Measurements from ENCODE around the gene CLDN2. TPM values are rescaled to one million over a fixed set of nuclear protein-coding genes. Genes with fewer than 3 reads are reported as not detected.

Gene CLDN2
- polyA plus RNA-seq, 3 donors, result not detected

DNA sequence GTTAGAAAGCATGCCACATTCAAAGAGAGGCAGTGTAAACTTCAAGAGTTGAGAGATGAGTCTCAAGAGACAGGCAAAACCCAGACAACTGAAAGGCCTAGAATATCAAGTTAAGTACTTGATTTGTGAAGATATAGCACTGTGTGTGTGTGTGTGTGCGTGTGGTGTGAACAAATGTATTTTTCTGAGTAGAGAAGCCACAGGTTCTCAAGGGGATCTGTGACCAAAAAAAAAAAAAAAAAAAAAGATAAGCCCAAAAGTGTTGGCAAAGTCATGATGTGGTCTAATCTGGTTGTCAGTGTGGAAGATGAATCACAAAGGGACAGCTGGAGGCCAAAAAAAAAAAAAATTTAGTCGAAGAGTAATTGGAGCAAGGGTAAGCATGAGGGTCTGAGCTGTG is 20.9 kb upstream of the CLDN2 start:
- no peak overlapping the region for H3K27ac ChIP-seq (ENCODE audit: low read depth in 1 of 2, low read length in 2 of 2)
- H3K36me3 Mint-ChIP-seq, result no peaks in the 10 kb centered on the region
- H3K27ac Mint-ChIP-seq, result no peak overlapping the region
- no peaks in the 10 kb centered on the region for H3K79me2 ChIP-seq (ENCODE audit: insufficient read depth, low read length)
- intact Hi-C loops (cut with micrococcal nuclease), result loop anchor here in 1 of 2 donors (10.0 kb wide), 1 partner anchor 996 kb away; no protein-coding TSS in a partner anchor
- no CpG with 5 or more reads among the region's 2 CpGs for WGBS (ENCODE audit: insufficient coverage)
- no peak overlapping the region for H3K4me2 ChIP-seq (replicated peaks; ENCODE audit: extremely low read depth, low read length, poor library complexity, severe bottlenecking)
- no peaks in the 10 kb centered on the region for H3K9me3 ChIP-seq (replicated peaks in 1 of 2; ENCODE audit: control insufficient read depth in 1 of 2, insufficient read depth in 1 of 2, low read length in 2 of 2)
- TF ChIP-seq, protein P1, sequence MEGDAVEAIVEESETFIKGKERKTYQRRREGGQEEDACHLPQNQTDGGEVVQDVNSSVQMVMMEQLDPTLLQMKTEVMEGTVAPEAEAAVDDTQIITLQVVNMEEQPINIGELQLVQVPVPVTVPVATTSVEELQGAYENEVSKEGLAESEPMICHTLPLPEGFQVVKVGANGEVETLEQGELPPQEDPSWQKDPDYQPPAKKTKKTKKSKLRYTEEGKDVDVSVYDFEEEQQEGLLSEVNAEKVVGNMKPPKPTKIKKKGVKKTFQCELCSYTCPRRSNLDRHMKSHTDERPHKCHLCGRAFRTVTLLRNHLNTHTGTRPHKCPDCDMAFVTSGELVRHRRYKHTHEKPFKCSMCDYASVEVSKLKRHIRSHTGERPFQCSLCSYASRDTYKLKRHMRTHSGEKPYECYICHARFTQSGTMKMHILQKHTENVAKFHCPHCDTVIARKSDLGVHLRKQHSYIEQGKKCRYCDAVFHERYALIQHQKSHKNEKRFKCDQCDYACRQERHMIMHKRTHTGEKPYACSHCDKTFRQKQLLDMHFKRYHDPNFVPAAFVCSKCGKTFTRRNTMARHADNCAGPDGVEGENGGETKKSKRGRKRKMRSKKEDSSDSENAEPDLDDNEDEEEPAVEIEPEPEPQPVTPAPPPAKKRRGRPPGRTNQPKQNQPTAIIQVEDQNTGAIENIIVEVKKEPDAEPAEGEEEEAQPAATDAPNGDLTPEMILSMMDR (IDR thresholded peaks at IDR 0.05), result no peak
- no peak overlapping the region for H3K4me3 Mint-ChIP-seq
- peaks cover 2 to 3% (median 2%) of the 10 kb centered on the region in 3 donors for H3K27me3 Mint-ChIP-seq (ENCODE audit: low read depth in 3 of 3)
- H3K4me1 Mint-ChIP-seq, result no peaks in the 10 kb centered on the region
- H2AFZ ChIP-seq (ENCODE audit: insufficient read depth, low read depth, low read length, poor library complexity, severe bottlenecking), result no peak overlapping the region
- H4K20me1 ChIP-seq (ENCODE audit: insufficient read depth, low read length), result no peaks in the 10 kb centered on the region
- no peak overlapping the region for H3K4me3 ChIP-seq (replicated peaks in 1 of 3; ENCODE audit: low read depth in 2 of 3, low read length in 3 of 3)
- H3K36me3 ChIP-seq (replicated peaks in 1 of 2; ENCODE audit: control insufficient read depth in 1 of 2, insufficient read depth in 2 of 2, low read length in 2 of 2), result no peaks in the 10 kb centered on the region
- no peaks in the 10 kb centered on the region for H3K27me3 ChIP-seq (ENCODE audit: control insufficient read depth in 2 of 2, insufficient read depth in 2 of 2, low read length in 2 of 2)
- DNase-seq, result no peak
- no peak overlapping the region for H3K9ac ChIP-seq (ENCODE audit: insufficient read depth, low read length, poor library complexity, severe bottlenecking)
- H3K4me1 ChIP-seq (ENCODE audit: control insufficient read depth in 1 of 2, insufficient read depth in 2 of 2, low read length in 2 of 2), result no peaks in the 10 kb centered on the region
- peaks cover 0 to 2% (median 0%) of the 10 kb centered on the region in 7 donors for H3K9me3 Mint-ChIP-seq

DNA sequence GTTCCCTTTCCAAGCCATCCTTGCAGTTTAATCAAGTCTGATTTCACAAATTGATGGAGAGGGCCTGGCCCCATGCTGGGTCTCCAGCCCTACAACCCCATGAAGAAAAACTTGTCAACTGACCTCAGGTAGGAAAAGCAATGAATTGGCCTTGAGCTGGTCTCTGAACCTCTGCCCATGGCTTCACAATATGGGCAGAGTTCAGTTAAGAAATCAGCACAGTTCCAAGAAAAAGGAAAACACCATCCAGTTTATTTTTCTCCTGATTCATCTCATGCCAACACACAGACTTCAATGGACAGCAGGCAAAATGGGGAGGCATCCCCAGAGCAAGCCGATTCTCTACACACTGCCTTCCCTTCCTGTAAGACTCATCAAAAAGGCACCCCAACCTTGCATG is 20.4 kb upstream of the CLDN2 start:
- H3K27me3 Mint-ChIP-seq (ENCODE audit: low read depth in 3 of 3), result peaks cover 2 to 3% (median 2%) of the 10 kb centered on the region in 3 donors
- no peak overlapping the region for H3K4me3 ChIP-seq (replicated peaks in 1 of 3; ENCODE audit: low read depth in 2 of 3, low read length in 3 of 3)
- intact Hi-C loops (cut with micrococcal nuclease), result loop anchor here in 1 of 2 donors (10.0 kb wide), 1 partner anchor 995 kb away; no protein-coding TSS in a partner anchor
- no peak overlapping the region for H3K4me3 Mint-ChIP-seq
- H3K27ac ChIP-seq (ENCODE audit: low read depth in 1 of 2, low read length in 2 of 2), result no peak overlapping the region
- H3K27ac Mint-ChIP-seq, result no peak overlapping the region
- no peak for DNase-seq
- 100% methylated on average over 1 of the region's 1 CpG for WGBS (ENCODE audit: insufficient coverage)
- H3K4me2 ChIP-seq (replicated peaks; ENCODE audit: extremely low read depth, low read length, poor library complexity, severe bottlenecking), result no peak overlapping the region
- TF ChIP-seq, protein P1 (IDR thresholded peaks at IDR 0.05), result no peak
- H3K9ac ChIP-seq (ENCODE audit: insufficient read depth, low read length, poor library complexity, severe bottlenecking), result no peak overlapping the region
- H4K20me1 ChIP-seq (ENCODE audit: insufficient read depth, low read length), result no peaks in the 10 kb centered on the region
- peaks cover 0 to 2% (median 0%) of the 10 kb centered on the region in 7 donors for H3K9me3 Mint-ChIP-seq
- H3K9me3 ChIP-seq (replicated peaks in 1 of 2; ENCODE audit: control insufficient read depth in 1 of 2, insufficient read depth in 1 of 2, low read length in 2 of 2), result no peaks in the 10 kb centered on the region
- H3K36me3 ChIP-seq (replicated peaks in 1 of 2; ENCODE audit: control insufficient read depth in 1 of 2, insufficient read depth in 2 of 2, low read length in 2 of 2), result no peaks in the 10 kb centered on the region
- no peaks in the 10 kb centered on the region for H3K27me3 ChIP-seq (ENCODE audit: control insufficient read depth in 2 of 2, insufficient read depth in 2 of 2, low read length in 2 of 2)
- no peaks in the 10 kb centered on the region for H3K4me1 ChIP-seq (ENCODE audit: control insufficient read depth in 1 of 2, insufficient read depth in 2 of 2, low read length in 2 of 2)
- no peak overlapping the region for H2AFZ ChIP-seq (ENCODE audit: insufficient read depth, low read depth, low read length, poor library complexity, severe bottlenecking)
- H3K4me1 Mint-ChIP-seq, result no peaks in the 10 kb centered on the region
- no peaks in the 10 kb centered on the region for H3K79me2 ChIP-seq (ENCODE audit: insufficient read depth, low read length)
- H3K36me3 Mint-ChIP-seq, result no peaks in the 10 kb centered on the region
